Measurements from ENCODE around the gene ADAMTS12.

DNA sequence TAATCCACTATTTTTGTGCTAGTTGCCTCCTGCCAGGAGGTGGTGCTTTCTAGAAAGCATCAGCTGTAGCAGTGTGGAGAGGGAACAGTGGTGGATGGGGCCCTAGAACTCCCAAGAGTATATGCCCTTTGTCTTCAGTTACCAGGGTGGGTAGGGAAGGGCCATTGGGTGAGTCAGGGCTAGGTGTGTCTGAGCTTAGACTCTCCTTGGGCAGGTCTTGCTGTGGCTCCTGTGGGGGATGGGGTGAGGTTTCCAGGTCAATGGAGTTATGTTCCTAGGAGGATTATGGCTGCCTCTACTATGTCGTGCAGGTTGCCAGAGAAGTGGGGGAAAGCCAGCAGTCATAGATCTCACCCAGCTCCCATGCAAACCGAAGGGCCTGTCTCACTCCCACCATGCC is 11.3 kb upstream of the ADAMTS12 start:
- TF ChIP-seq CTCF (IDR thresholded peaks at IDR 0.05) = no peak
- TF ChIP-seq POLR2A (IDR thresholded peaks at IDR 0.05) = no peak

Measured in lower leg skin (tissue), 3 donors.